GM12878 (cell line): ENCODE results near the gene TAF4. TPM values are rescaled to one million over a fixed set of nuclear protein-coding genes. Genes with fewer than 3 reads are reported as not detected.
"Not testable (repeated sequence)": the region's sequence is repeated elsewhere in the genome, so short reads cannot be mapped to it uniquely, and the experiment has no call there.

Experiments used
- ATAC-seq: fragments of 200-7000 bp; cut with Tn5 transposase; 3 replicates; pipeline ENCODE4 v1.9.1; 2020; ENCODE audit warnings: mild to moderate bottlenecking, moderate library complexity
- BruUV-seq: library from RNA; stranded (reverse); fragments of 400-500 nt; replicated peaks from 2 replicates; lab custom pipeline; 2021; lab: Mats Ljungman, UMichigan
- CTCF ChIA-PET: fragments of 300-600 bp; sonication (Branson Sonifier 250); formaldehyde crosslinking; extraction: SDS; loops from one replicate; lab custom pipeline; 2021; ENCODE audit warnings: inconsistent platforms; lab: Yijun Ruan, JAX
- POLR2A ChIA-PET: fragments of 350-600 bp; formaldehyde crosslinking; extraction: SDS; loops from one replicate; lab custom pipeline; 2021; ENCODE audit warnings: inconsistent platforms; lab: Charles Lee
- RAD21 ChIA-PET: fragments of 300-600 bp; sonication (Branson Sonifier 250); formaldehyde crosslinking; loops from one replicate; lab custom pipeline; 2023; ENCODE audit warnings: antibody characterized with exemption; ENCODE audit not compliant: unreplicated experiment; lab: Charles Lee
- SMC1A ChIA-PET: fragments of 300-600 bp; sonication (Branson Sonifier 250); formaldehyde crosslinking; loops from one replicate; lab custom pipeline; 2023; ENCODE audit not compliant: unreplicated experiment, uncharacterized antibody; lab: Charles Lee
- DNase-seq: peaks from one replicate; pipeline ENCODE4 v3.0.0-alpha.2; 2011; ENCODE audit warnings: low read depth, low spot score
- FAIRE-seq: peaks from 3 replicates; lab custom pipeline; 2011; peaks lifted over from hg19 to GRCh38; lab: Jason Lieb, UNC
- H2AFZ ChIP-seq: 2 replicates; pipeline ENCODE4 v1.6.0; 2011; ENCODE audit warnings: low read depth, low read length, control low read depth; ENCODE audit not compliant: control insufficient read depth
- H3K27ac ChIP-seq: 2 replicates; pipeline ENCODE4 v1.5.1; 2011; ENCODE audit warnings: control low read depth; ENCODE audit not compliant: control insufficient read depth, insufficient read depth
- H3K27me3 ChIP-seq, 2 experiments: replicated peaks in 1 of 2; 2 replicates each; pipeline versions ENCODE4 v1.6.0 to v1.6.1; 2011; ENCODE audit warnings: low read length in 1 of 2; ENCODE audit not compliant: control insufficient read depth in 2 of 2, insufficient read depth in 2 of 2
- H3K36me3 ChIP-seq, 2 experiments: 2 replicates each; pipeline ENCODE4 v1.5.1; 2011; ENCODE audit warnings: low read length in 1 of 2; ENCODE audit not compliant: control insufficient read depth in 2 of 2, insufficient read depth in 2 of 2
- H3K4me1 ChIP-seq: 2 replicates; pipeline ENCODE4 v1.6.1; 2011; ENCODE audit warnings: mild to moderate bottlenecking, low read length, moderate library complexity, mixed read lengths; ENCODE audit not compliant: control insufficient read depth, insufficient read depth
- H3K4me2 ChIP-seq: 2 replicates; pipeline ENCODE4 v1.6.0; 2011; ENCODE audit warnings: control low read depth; ENCODE audit not compliant: control insufficient read depth, insufficient read depth
- H3K4me3 ChIP-seq: fragments of 200-600 bp; sonication (generic); 2 replicates; pipeline ENCODE4 v1.5.1; 2016
- H3K79me2 ChIP-seq: 2 replicates; pipeline ENCODE4 v1.6.0; 2011; ENCODE audit warnings: low read length; ENCODE audit not compliant: control insufficient read depth, insufficient read depth
- H3K9ac ChIP-seq: 2 replicates; pipeline ENCODE4 v1.8.0; 2011; ENCODE audit warnings: low read length, control low read depth, mixed read lengths; ENCODE audit not compliant: control insufficient read depth, insufficient read depth
- H3K9me3 ChIP-seq: replicated peaks from 3 replicates; pipeline ENCODE4 v1.5.1; 2011; ENCODE audit warnings: mild to moderate bottlenecking, low read length; ENCODE audit not compliant: control insufficient read depth, insufficient read depth
- H4K20me1 ChIP-seq: 2 replicates; pipeline ENCODE4 v1.6.0; 2011; ENCODE audit not compliant: control insufficient read depth, insufficient read depth
- CHD4 ChIP-seq: fragments of 200-600 bp; sonication (generic); IDR thresholded peaks from 2 replicates; pipeline ENCODE4 v1.6.1; 2016; ENCODE audit warnings: mild to moderate bottlenecking
- NBN ChIP-seq: fragments of 450-650 bp; IDR thresholded peaks from 2 replicates; pipeline ENCODE4 v1.6.1; 2016
- PAX8 ChIP-seq: fragments of 450-650 bp; IDR thresholded peaks from 2 replicates; pipeline ENCODE4 v1.6.1; 2017; ENCODE audit warnings: mild to moderate bottlenecking, moderate library complexity
- SMC3 ChIP-seq: IDR thresholded peaks from 2 replicates; pipeline ENCODE4 v1.6.1; 2011; ENCODE audit warnings: low read length, improper control_type of control experiment, borderline replicate concordance
- ZBED1 ChIP-seq: IDR thresholded peaks from 2 replicates; pipeline ENCODE4 v1.6.1; 2016; ENCODE audit warnings: borderline replicate concordance
- WGBS: methylation state at CpG from one replicate; pipeline ENCODE4 v1.1.6; 2016; ENCODE audit warnings: low lambda C conversion rate; ENCODE audit not compliant: insufficient replicate concordance, insufficient coverage; ENCODE audit errors: missing lambda C conversion rate; 5-methylcytosine and 5-hydroxymethylcytosine counted together
- in situ Hi-C: fragments of 300-500 bp; cut with MboI; formaldehyde crosslinking; loops from 9 replicates; pipeline ENCODE4 v1.14.3; 2018; ENCODE audit warnings: mixed read lengths
- intact Hi-C: fragments of 100-400 bp; cut with micrococcal nuclease; formaldehyde crosslinking; loops from one replicate; pipeline ENCODE4 v1.14.2; 2022; ENCODE audit not compliant: unreplicated experiment
- polyA plus RNA-seq, 11 experiments: library from polyadenylated mRNA; depleted of rRNA in 4 of 11; unstranded in 6 of 11; stranded (reverse) in 5 of 11; fragments of >200 nt; fragmentation: Nextera tagmentation in 4 of 11; fragmentation: Illumina TruSeq in 1 of 11; extraction: Ambion mirVana in 4 of 11; extraction: Trizol in 1 of 11; gene quantifications; 1 replicate in 1 of 11; 2 replicates in 10 of 11; pipeline versions ENCODE4 v1.2.1 to v1.2.3, GENCODE V29; 2011 to 2016; ENCODE audit warnings: inconsistent platforms in 2 of 11, missing spikeins in 2 of 11, low read depth in 1 of 11
- total RNA-seq, 4 experiments: library from RNA; depleted of rRNA in 3 of 4; stranded (reverse); fragments of >200 nt in 3 of 4; fragmentation: Illumina TruSeq in 1 of 4; extraction: Trizol in 1 of 4; gene quantifications; 2 replicates each; pipeline versions ENCODE4 v1.2.1 to v1.2.3, GENCODE V29; 2013 to 2021
- TF ChIP-seq, protein P1 (sequence below): IDR thresholded peaks from 2 replicates; pipeline ENCODE4 v1.6.1; 2011; ENCODE audit warnings: mild to moderate bottlenecking, low read depth, low read length, moderate library complexity; ENCODE audit not compliant: insufficient replicate concordance
- TF ChIP-seq, protein P2 (sequence below): fragments of 450-650 bp; formaldehyde crosslinking; IDR thresholded peaks from 2 replicates; pipeline ENCODE4 v1.4.0; 2022; ENCODE audit warnings: mild to moderate bottlenecking, moderate library complexity
- TF ChIP-seq, protein P3 (sequence below): fragments of 450-650 bp; IDR thresholded peaks from 2 replicates; pipeline ENCODE4 v1.6.1; 2016; ENCODE audit warnings: mild to moderate bottlenecking

Gene TAF4
- total and polyA plus RNA-seq, 10 of the 15 experiments (the other 5 are each of a cell fraction or from before 2014, with no cell fraction given), result 0.39 to 16.9 (median 3.4) TPM

DNA sequence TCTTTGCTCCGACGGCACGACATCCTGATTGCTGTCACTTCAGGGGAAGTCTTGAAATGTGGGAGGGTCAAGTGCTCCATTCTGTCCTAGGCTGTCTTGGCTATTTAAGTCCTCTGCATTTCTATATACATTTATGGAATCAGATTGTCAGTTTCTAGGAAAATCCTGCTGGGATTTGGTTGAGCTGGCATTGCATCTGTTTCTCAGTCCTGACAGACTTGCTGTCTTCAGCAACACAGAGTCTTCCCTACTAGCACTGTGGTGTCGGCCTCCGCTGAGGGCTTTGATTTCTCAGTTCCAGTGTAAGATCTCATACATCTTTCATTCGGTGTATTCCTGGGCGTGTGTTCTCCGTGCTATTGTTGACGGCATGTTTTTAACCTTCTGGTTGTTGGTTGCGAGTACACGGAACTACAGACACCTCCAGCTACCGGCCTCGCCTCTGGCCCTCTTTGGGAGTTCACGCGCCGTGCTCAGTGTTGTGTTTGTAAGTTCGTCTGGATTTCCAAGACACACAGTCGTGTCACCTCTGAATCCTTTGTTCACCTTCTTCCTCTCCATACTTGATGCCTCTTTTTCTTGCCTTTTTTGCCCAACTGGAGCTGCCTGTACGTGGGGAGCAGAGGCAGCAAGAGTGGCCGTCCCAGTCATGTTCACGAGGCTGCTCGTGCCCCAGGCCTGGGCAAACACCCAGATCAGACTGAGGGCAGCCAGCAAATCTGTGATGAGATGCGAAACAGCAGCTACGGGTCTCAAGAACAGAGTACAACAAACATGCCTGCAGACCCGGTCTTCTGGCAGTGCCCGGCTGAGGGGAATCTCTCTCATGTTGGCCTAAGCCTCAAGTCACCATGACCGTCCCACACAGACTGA is 92.8 kb downstream of the TAF4 start:
- in situ Hi-C loops, result no loop called here
- DNase-seq, result no peak
- ChIA-PET RAD21 (no interaction called here), CTCF (no interaction called here), POLR2A (no interaction called here), SMC1A (no interaction called here)
- BruUV-seq, result no TSS peak
- H3K27ac ChIP-seq, result no peak overlapping the region
- no peak for FAIRE-seq
- no peak for ATAC-seq
- H3K4me1 ChIP-seq, result no peaks in the 10 kb centered on the region
- H2AFZ ChIP-seq, result no peak overlapping the region
- intact Hi-C loops, result no loop called here
- no peaks in the 10 kb centered on the region for H3K9me3 ChIP-seq
- TF ChIP-seq NBN, result no peak
- TF ChIP-seq, protein P1, sequence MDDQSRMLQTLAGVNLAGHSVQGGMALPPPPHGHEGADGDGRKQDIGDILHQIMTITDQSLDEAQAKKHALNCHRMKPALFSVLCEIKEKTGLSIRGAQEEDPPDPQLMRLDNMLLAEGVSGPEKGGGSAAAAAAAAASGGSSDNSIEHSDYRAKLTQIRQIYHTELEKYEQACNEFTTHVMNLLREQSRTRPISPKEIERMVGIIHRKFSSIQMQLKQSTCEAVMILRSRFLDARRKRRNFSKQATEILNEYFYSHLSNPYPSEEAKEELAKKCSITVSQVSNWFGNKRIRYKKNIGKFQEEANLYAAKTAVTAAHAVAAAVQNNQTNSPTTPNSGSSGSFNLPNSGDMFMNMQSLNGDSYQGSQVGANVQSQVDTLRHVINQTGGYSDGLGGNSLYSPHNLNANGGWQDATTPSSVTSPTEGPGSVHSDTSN, result no peak
- TF ChIP-seq PAX8, result no peak
- TF ChIP-seq ZBED1, result no peak
- TF ChIP-seq, protein P2, sequence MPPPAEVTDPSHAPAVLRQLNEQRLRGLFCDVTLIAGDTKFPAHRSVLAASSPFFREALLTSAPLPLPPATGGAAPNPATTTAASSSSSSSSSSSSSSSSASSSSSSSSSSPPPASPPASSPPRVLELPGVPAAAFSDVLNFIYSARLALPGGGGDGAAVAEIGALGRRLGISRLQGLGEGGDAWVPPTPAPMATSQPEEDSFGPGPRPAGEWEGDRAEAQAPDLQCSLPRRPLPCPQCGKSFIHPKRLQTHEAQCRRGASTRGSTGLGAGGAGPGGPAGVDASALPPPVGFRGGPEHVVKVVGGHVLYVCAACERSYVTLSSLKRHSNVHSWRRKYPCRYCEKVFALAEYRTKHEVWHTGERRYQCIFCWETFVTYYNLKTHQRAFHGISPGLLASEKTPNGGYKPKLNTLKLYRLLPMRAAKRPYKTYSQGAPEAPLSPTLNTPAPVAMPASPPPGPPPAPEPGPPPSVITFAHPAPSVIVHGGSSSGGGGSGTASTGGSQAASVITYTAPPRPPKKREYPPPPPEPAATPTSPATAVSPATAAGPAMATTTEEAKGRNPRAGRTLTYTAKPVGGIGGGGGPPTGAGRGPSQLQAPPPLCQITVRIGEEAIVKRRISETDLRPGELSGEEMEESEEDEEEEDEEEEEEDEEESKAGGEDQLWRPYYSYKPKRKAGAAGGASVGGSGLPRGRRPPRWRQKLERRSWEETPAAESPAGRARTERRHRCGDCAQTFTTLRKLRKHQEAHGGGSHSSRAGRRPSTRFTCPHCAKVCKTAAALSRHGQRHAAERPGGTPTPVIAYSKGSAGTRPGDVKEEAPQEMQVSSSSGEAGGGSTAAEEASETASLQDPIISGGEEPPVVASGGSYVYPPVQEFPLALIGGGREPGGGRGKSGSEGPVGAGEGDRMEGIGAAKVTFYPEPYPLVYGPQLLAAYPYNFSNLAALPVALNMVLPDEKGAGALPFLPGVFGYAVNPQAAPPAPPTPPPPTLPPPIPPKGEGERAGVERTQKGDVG (CRISPR knock-in tag), result no peak
- TF ChIP-seq CHD4, result no peak
- TF ChIP-seq, protein P3, sequence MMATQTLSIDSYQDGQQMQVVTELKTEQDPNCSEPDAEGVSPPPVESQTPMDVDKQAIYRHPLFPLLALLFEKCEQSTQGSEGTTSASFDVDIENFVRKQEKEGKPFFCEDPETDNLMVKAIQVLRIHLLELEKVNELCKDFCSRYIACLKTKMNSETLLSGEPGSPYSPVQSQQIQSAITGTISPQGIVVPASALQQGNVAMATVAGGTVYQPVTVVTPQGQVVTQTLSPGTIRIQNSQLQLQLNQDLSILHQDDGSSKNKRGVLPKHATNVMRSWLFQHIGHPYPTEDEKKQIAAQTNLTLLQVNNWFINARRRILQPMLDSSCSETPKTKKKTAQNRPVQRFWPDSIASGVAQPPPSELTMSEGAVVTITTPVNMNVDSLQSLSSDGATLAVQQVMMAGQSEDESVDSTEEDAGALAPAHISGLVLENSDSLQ, result no peak
- TF ChIP-seq SMC3, result no peak
- no peaks in the 10 kb centered on the region for H3K27me3 ChIP-seq
- H3K4me3 ChIP-seq, result no peak overlapping the region
- H3K4me2 ChIP-seq, result no peak overlapping the region
- H3K79me2 ChIP-seq, result no peaks in the 10 kb centered on the region
- no peak overlapping the region for H3K9ac ChIP-seq
- 95% methylated on average over 27 of the region's 27 CpGs for WGBS
- peaks cover 8 to 13% of the 10 kb centered on the region in 2 experiments for H3K36me3 ChIP-seq
- H4K20me1 ChIP-seq, result no peaks in the 10 kb centered on the region

DNA sequence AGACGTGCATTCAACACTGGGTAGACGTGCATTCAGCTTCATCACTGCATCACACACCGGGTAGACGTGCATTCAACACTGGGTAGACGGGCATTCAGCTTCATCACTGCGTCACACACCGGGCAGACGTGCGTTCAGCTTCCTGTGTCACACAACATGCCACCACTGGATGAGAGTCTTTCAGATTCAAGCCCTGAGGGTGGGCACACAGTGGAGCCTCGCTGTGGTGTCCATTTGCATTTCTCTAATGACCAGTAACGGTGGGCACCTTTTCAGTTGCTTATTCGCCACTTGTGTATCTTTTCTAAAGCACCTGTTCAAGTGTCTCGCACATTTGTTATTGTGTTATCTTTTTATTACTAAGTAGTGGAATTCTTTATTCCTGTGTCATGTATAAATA is 94.1 kb downstream of the TAF4 start:
- in situ Hi-C loops, H3K9ac ChIP-seq, H3K4me3 ChIP-seq, H3K9me3 ChIP-seq, DNase-seq, POLR2A ChIA-PET, H3K27me3 ChIP-seq, RAD21 ChIA-PET, intact Hi-C loops, H3K27ac ChIP-seq, ATAC-seq, H2AFZ ChIP-seq, H4K20me1 ChIP-seq, FAIRE-seq, CTCF ChIA-PET, H3K79me2 ChIP-seq, H3K4me1 ChIP-seq, H3K4me2 ChIP-seq, SMC1A ChIA-PET, BruUV-seq: not testable (repeated sequence)
- H3K36me3 ChIP-seq, result peaks cover 8 to 11% of the 10 kb centered on the region in 2 experiments
- WGBS, result 98% methylated on average over 13 of the region's 13 CpGs
